Measurements from ENCODE around the gene ELL. TPM values are rescaled to one million over a fixed set of nuclear protein-coding genes. Genes with fewer than 3 reads are reported as not detected.

Gene ELL
- polyA plus RNA-seq, 4 donors, result 8.6 to 12.2 (median 10.4) TPM

DNA sequence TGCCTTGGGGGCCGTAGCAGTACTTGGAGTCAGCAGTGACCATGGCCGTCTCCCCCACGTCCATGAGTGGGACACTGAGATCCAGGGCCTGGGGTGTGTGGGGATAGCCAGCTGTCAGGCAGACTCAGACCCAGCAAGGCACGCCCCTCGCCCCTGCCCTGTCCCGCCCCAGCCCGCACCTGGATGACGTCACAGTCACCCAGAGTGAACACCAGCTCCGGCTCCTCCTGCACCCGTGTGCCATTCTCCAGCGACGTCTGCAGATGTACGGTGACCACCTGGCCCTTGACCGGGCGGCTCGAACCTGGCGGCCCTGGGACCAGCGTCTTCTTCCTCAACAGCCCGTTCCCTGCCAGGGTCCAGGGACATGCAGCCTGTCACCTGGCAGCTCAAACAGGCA lies 17.5 kb upstream of the ELL start:
- no peaks in the 10 kb centered on the region for H3K9me3 ChIP-seq (ENCODE audit: control insufficient read depth in 2 of 2, insufficient read depth in 1 of 2, low read depth in 1 of 2, low read length in 1 of 2)
- FAIRE-seq (no peak), DNase-seq (no peak)
- peaks cover 0 to 12% (median 4%) of the 10 kb centered on the region in 3 donors for H3K4me1 ChIP-seq (ENCODE audit: control insufficient read depth in 3 of 3, insufficient read depth in 2 of 3, low read depth in 1 of 3, low read length in 2 of 3)
- 94 to 96% (median 94%) methylated on average over 17 to 19 of the region's 19 CpGs for whole genome bisulfite sequencing, 3 donors
- peaks cover 0 to 66% (median 19%) of the 10 kb centered on the region in 3 donors for H3K36me3 ChIP-seq (ENCODE audit: control insufficient read depth in 3 of 3, insufficient read depth in 2 of 3, low read depth in 1 of 3, low read length in 3 of 3)
- H3K27ac ChIP-seq (ENCODE audit: low read depth in 1 of 3, low read length in 2 of 3), result no peak overlapping the region
- H3K27me3 ChIP-seq (ENCODE audit: control insufficient read depth in 3 of 3, insufficient read depth in 3 of 3, low read length in 3 of 3), result no peaks in the 10 kb centered on the region
- H3K4me3 ChIP-seq (ENCODE audit: low read depth in 1 of 3, low read length in 3 of 3), result no peak overlapping the region

GRCh38 chr19:18538115-18538514 lies 16.2 kb upstream of the ELL start:
- no peak for FAIRE-seq
- whole genome bisulfite sequencing, 3 donors, result 89 to 90% (median 89%) methylated on average over 22 of the region's 22 CpGs

GRCh38 chr19:18537431-18537830 lies 15.6 kb upstream of the ELL start:
- no peaks in the 10 kb centered on the region for H3K9me3 ChIP-seq (ENCODE audit: control insufficient read depth in 2 of 2, insufficient read depth in 1 of 2, low read depth in 1 of 2, low read length in 1 of 2)
- H3K4me3 ChIP-seq (ENCODE audit: low read depth in 1 of 3, low read length in 3 of 3), result no peak overlapping the region
- no peak overlapping the region for H3K27ac ChIP-seq (ENCODE audit: low read depth in 1 of 3, low read length in 2 of 3)
- peaks cover 0 to 6% (median 3%) of the 10 kb centered on the region in 3 donors for H3K4me1 ChIP-seq (ENCODE audit: control insufficient read depth in 3 of 3, insufficient read depth in 2 of 3, low read depth in 1 of 3, low read length in 2 of 3)
- 94 to 96% (median 95%) methylated on average over 17 of the region's 17 CpGs for WGBS, 3 donors
- no peaks in the 10 kb centered on the region for H3K27me3 ChIP-seq (ENCODE audit: control insufficient read depth in 3 of 3, insufficient read depth in 3 of 3, low read length in 3 of 3)
- H3K36me3 ChIP-seq (ENCODE audit: control insufficient read depth in 3 of 3, insufficient read depth in 2 of 3, low read depth in 1 of 3, low read length in 3 of 3), result peaks cover 6 to 80% (median 19%) of the 10 kb centered on the region in 3 donors
- FAIRE-seq, result no peak
- DNase-seq, result no peak

More at GRCh38 chr19:18538115-18538514, 16.2 kb upstream of the ELL start:
- Histone ChIP-seq H3K36me3 (ENCODE audit: control insufficient read depth in 3 of 3, insufficient read depth in 2 of 3, low read depth in 1 of 3, low read length in 3 of 3) (peaks cover 0 to 73% (median 19%) of the 10 kb centered on the region in 3 donors), H3K9me3 (ENCODE audit: control insufficient read depth in 2 of 2, insufficient read depth in 1 of 2, low read depth in 1 of 2, low read length in 1 of 2) (no peaks in the 10 kb centered on the region), H3K4me1 (ENCODE audit: control insufficient read depth in 3 of 3, insufficient read depth in 2 of 3, low read depth in 1 of 3, low read length in 2 of 3) (peaks cover 0 to 8% (median 4%) of the 10 kb centered on the region in 3 donors), H3K27me3 (ENCODE audit: control insufficient read depth in 3 of 3, insufficient read depth in 3 of 3, low read length in 3 of 3) (no peaks in the 10 kb centered on the region), H3K27ac (ENCODE audit: low read depth in 1 of 3, low read length in 2 of 3) (no peak overlapping the region), H3K4me3 (ENCODE audit: low read depth in 1 of 3, low read length in 3 of 3) (no peak overlapping the region)
- no peak for DNase-seq

DNA sequence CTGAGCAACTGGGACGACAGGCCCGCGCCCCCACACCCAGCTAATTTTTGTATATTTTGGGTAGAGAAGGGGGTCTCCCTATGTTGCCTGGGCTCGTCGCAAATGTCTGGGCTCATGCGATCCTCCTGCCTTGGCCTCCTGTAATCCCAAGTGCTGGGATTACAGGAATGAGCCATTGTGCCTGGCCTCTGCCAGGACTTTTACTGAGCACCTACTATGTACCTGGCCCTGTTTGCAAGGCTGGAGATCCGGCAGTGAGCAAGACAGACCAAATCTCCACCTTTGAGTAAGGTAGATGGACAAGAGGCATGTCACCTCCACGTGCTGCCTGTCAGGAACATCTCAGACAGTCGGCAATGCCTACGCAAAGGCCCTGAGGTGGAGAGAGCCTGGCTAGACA lies 14.6 kb upstream of the ELL start:
- H3K9me3 ChIP-seq (ENCODE audit: control insufficient read depth in 2 of 2, insufficient read depth in 1 of 2, low read depth in 1 of 2, low read length in 1 of 2), result no peaks in the 10 kb centered on the region
- WGBS, 3 donors, result 96 to 97% (median 96%) methylated on average over 10 of the region's 10 CpGs
- DNase-seq (no peak), FAIRE-seq (no peak)
- H3K27me3 ChIP-seq (ENCODE audit: control insufficient read depth in 3 of 3, insufficient read depth in 3 of 3, low read length in 3 of 3), result no peaks in the 10 kb centered on the region
- no peak overlapping the region for H3K27ac ChIP-seq (ENCODE audit: low read depth in 1 of 3, low read length in 2 of 3)
- H3K4me3 ChIP-seq (ENCODE audit: low read depth in 1 of 3, low read length in 3 of 3), result no peak overlapping the region
- peaks cover 6 to 86% (median 19%) of the 10 kb centered on the region in 3 donors for H3K36me3 ChIP-seq (ENCODE audit: control insufficient read depth in 3 of 3, insufficient read depth in 2 of 3, low read depth in 1 of 3, low read length in 3 of 3)
- no peaks in the 10 kb centered on the region for H3K4me1 ChIP-seq (ENCODE audit: control insufficient read depth in 3 of 3, insufficient read depth in 2 of 3, low read depth in 1 of 3, low read length in 2 of 3)

- Histone ChIP-seq H3K27me3 (ENCODE audit: control insufficient read depth in 3 of 3, insufficient read depth in 3 of 3, low read length in 3 of 3) (no peaks in the 10 kb centered on the region), H3K27ac (ENCODE audit: low read depth in 1 of 3, low read length in 2 of 3) (no peak overlapping the region), H3K36me3 (ENCODE audit: control insufficient read depth in 3 of 3, insufficient read depth in 2 of 3, low read depth in 1 of 3, low read length in 3 of 3) (peaks cover 8 to 69% (median 11%) of the 10 kb centered on the region in 3 donors), H3K9me3 (ENCODE audit: control insufficient read depth in 2 of 2, insufficient read depth in 1 of 2, low read depth in 1 of 2, low read length in 1 of 2) (no peaks in the 10 kb centered on the region), H3K4me1 (ENCODE audit: control insufficient read depth in 3 of 3, insufficient read depth in 2 of 3, low read depth in 1 of 3, low read length in 2 of 3) (no peaks in the 10 kb centered on the region), H3K4me3 (ENCODE audit: low read depth in 1 of 3, low read length in 3 of 3) (no peak overlapping the region)
- WGBS, 3 donors, result 94 to 98% (median 95%) methylated on average over 4 of the region's 4 CpGs
- no peak for DNase-seq
- FAIRE-seq, result no peak
Measured at GRCh38 chr19:18533058-18533457, 11.2 kb upstream of the ELL start.

- Histone ChIP-seq H3K4me3 (ENCODE audit: low read depth in 1 of 3, low read length in 3 of 3) (no peak overlapping the region), H3K27me3 (ENCODE audit: control insufficient read depth in 3 of 3, insufficient read depth in 3 of 3, low read length in 3 of 3) (no peaks in the 10 kb centered on the region), H3K4me1 (ENCODE audit: control insufficient read depth in 3 of 3, insufficient read depth in 2 of 3, low read depth in 1 of 3, low read length in 2 of 3) (no peaks in the 10 kb centered on the region), H3K9me3 (ENCODE audit: control insufficient read depth in 2 of 2, insufficient read depth in 1 of 2, low read depth in 1 of 2, low read length in 1 of 2) (no peaks in the 10 kb centered on the region), H3K27ac (ENCODE audit: low read depth in 1 of 3, low read length in 2 of 3) (no peak overlapping the region), H3K36me3 (ENCODE audit: control insufficient read depth in 3 of 3, insufficient read depth in 2 of 3, low read depth in 1 of 3, low read length in 3 of 3) (peaks cover 3 to 61% (median 11%) of the 10 kb centered on the region in 3 donors)
- WGBS, 3 donors, result 97 to 98% (median 98%) methylated on average over 22 of the region's 22 CpGs
- DNase-seq, result no peak
- no peak for FAIRE-seq
Measured at GRCh38 chr19:18532168-18532890, 10.5 kb upstream of the ELL start.

GRCh38 chr19:18531485-18531884 lies 9.6 kb upstream of the ELL start:
- H3K27me3 ChIP-seq (ENCODE audit: control insufficient read depth in 3 of 3, insufficient read depth in 3 of 3, low read length in 3 of 3), result no peaks in the 10 kb centered on the region
- no peak overlapping the region for H3K4me3 ChIP-seq (ENCODE audit: low read depth in 1 of 3, low read length in 3 of 3)
- DNase-seq, result no peak
- WGBS, 3 donors, result 94 to 95% (median 95%) methylated on average over 9 of the region's 9 CpGs
- H3K9me3 ChIP-seq (ENCODE audit: control insufficient read depth in 2 of 2, insufficient read depth in 1 of 2, low read depth in 1 of 2, low read length in 1 of 2), result no peaks in the 10 kb centered on the region
- peaks cover 3 to 53% (median 11%) of the 10 kb centered on the region in 3 donors for H3K36me3 ChIP-seq (ENCODE audit: control insufficient read depth in 3 of 3, insufficient read depth in 2 of 3, low read depth in 1 of 3, low read length in 3 of 3)
- no peaks in the 10 kb centered on the region for H3K4me1 ChIP-seq (ENCODE audit: control insufficient read depth in 3 of 3, insufficient read depth in 2 of 3, low read depth in 1 of 3, low read length in 2 of 3)
- H3K27ac ChIP-seq (ENCODE audit: low read depth in 1 of 3, low read length in 2 of 3), result no peak overlapping the region
- no peak for FAIRE-seq

GRCh38 chr19:18529782-18530181 lies 7.9 kb upstream of the ELL start:
- Histone ChIP-seq H3K9me3 (ENCODE audit: control insufficient read depth in 2 of 2, insufficient read depth in 1 of 2, low read depth in 1 of 2, low read length in 1 of 2) (no peaks in the 10 kb centered on the region), H3K4me3 (ENCODE audit: low read depth in 1 of 3, low read length in 3 of 3) (no peak overlapping the region), H3K27me3 (ENCODE audit: control insufficient read depth in 3 of 3, insufficient read depth in 3 of 3, low read length in 3 of 3) (no peaks in the 10 kb centered on the region), H3K36me3 (ENCODE audit: control insufficient read depth in 3 of 3, insufficient read depth in 2 of 3, low read depth in 1 of 3, low read length in 3 of 3) (peaks cover 0 to 37% (median 11%) of the 10 kb centered on the region in 3 donors), H3K4me1 (ENCODE audit: control insufficient read depth in 3 of 3, insufficient read depth in 2 of 3, low read depth in 1 of 3, low read length in 2 of 3) (no peaks in the 10 kb centered on the region), H3K27ac (ENCODE audit: low read depth in 1 of 3, low read length in 2 of 3) (no peak overlapping the region)
- 69 to 85% (median 83%) methylated on average over 7 of the region's 7 CpGs for WGBS, 3 donors
- no peak for DNase-seq
- FAIRE-seq, result no peak

Data from small intestine (tissue), 7 donors.